Measurements from ENCODE around the gene TBX1.

GRCh38 chr22:19811811-19812771 is 51.5 kb downstream of the TBX1 start:
- TF ChIP-seq CTCF (IDR thresholded peaks at IDR 0.05), result no peak
- no peak for TF ChIP-seq POLR2AphosphoS5 (IDR thresholded peaks at IDR 0.05)
- no peak for TF ChIP-seq EP300 (IDR thresholded peaks at IDR 0.05)
- no peak for TF ChIP-seq POLR2A (IDR thresholded peaks at IDR 0.05)
